Trophoblast cell (in vitro differentiated cells and primary cell): ENCODE data around the gene CD37.
"Not testable (repeated sequence)": the region's sequence is repeated elsewhere in the genome, so short reads cannot be mapped to it uniquely, and the experiment has no call there.

Source experiments
- DNase-seq, 2 donors: peaks; one replicate each; pipeline ENCODE4 v3.0.0-alpha.2; 2016
- H2AFZ ChIP-seq: 2 replicates; pipeline ENCODE4 v1.6.1; 2013; ENCODE audit warnings: low read length, moderate library complexity, mild to moderate bottlenecking; ENCODE audit not compliant: insufficient read depth, poor library complexity
- H2AK5ac ChIP-seq: 2 replicates; pipeline ENCODE4 v1.6.1; 2013; ENCODE audit warnings: mild to moderate bottlenecking, low read length
- H2BK120ac ChIP-seq: 2 replicates; pipeline ENCODE4 v1.6.1; 2013; ENCODE audit warnings: low read length, mild to moderate bottlenecking, moderate library complexity; ENCODE audit not compliant: insufficient read depth, poor library complexity
- H2BK12ac ChIP-seq: 2 replicates; pipeline ENCODE4 v1.6.1; 2013; ENCODE audit warnings: mild to moderate bottlenecking, low read length, moderate library complexity
- H2BK5ac ChIP-seq: 2 replicates; pipeline ENCODE4 v1.6.1; 2013; ENCODE audit warnings: low read length, low read depth, moderate library complexity, mild to moderate bottlenecking; ENCODE audit not compliant: poor library complexity
- H3K14ac ChIP-seq: 2 replicates; pipeline ENCODE4 v1.6.1; 2013; ENCODE audit warnings: mild to moderate bottlenecking, low read length
- H3K18ac ChIP-seq: 2 replicates; pipeline ENCODE4 v1.6.1; 2013; ENCODE audit warnings: mild to moderate bottlenecking, low read length
- H3K23ac ChIP-seq: 2 replicates; pipeline ENCODE4 v1.6.1; 2013; ENCODE audit warnings: low read length
- H3K27ac ChIP-seq: 2 replicates; pipeline ENCODE4 v1.5.1; 2013; ENCODE audit warnings: low read depth, mild to moderate bottlenecking, inconsistent platforms, low read length, moderate library complexity
- H3K27me3 ChIP-seq: 2 replicates; pipeline ENCODE4 v1.6.1; 2013; ENCODE audit warnings: inconsistent platforms, mild to moderate bottlenecking, low read length, moderate library complexity; ENCODE audit not compliant: insufficient read depth
- H3K36me3 ChIP-seq, 2 experiments: 1 replicate in 1 of 2; 2 replicates in 1 of 2; pipeline ENCODE4 v1.6.1; 2013; ENCODE audit warnings: low read length in 2 of 2, mild to moderate bottlenecking in 2 of 2, moderate library complexity in 1 of 2; ENCODE audit not compliant: insufficient read depth in 2 of 2, control insufficient read depth in 1 of 2
- H3K4ac ChIP-seq: 2 replicates; pipeline ENCODE4 v1.6.1; 2013; ENCODE audit warnings: low read depth, mild to moderate bottlenecking, low read length, moderate library complexity
- H3K4me1 ChIP-seq, 2 experiments: 1 replicate in 1 of 2; 2 replicates in 1 of 2; pipeline ENCODE4 v1.6.1; 2013; ENCODE audit warnings: low read length in 2 of 2, mild to moderate bottlenecking in 2 of 2, moderate library complexity in 1 of 2; ENCODE audit not compliant: insufficient read depth in 2 of 2, control insufficient read depth in 1 of 2
- H3K4me2 ChIP-seq: 2 replicates; pipeline ENCODE4 v1.6.1; 2013; ENCODE audit warnings: inconsistent platforms, mild to moderate bottlenecking, low read length, moderate library complexity
- H3K4me3 ChIP-seq: 2 replicates; pipeline ENCODE4 v1.5.1; 2013; ENCODE audit warnings: mild to moderate bottlenecking, low read depth, low read length, inconsistent platforms
- H3K79me1 ChIP-seq: one replicate; pipeline ENCODE4 v1.6.1; 2013; ENCODE audit warnings: low read length
- H3K79me2 ChIP-seq: 2 replicates; pipeline ENCODE4 v1.6.1; 2013; ENCODE audit warnings: low read length, mild to moderate bottlenecking; ENCODE audit not compliant: control insufficient read depth, insufficient read depth, poor library complexity
- H3K9ac ChIP-seq: 2 replicates; pipeline ENCODE4 v1.6.1; 2013; ENCODE audit warnings: mild to moderate bottlenecking, low read length
- H3K9me3 ChIP-seq: 2 replicates; pipeline ENCODE4 v1.6.1; 2013; ENCODE audit warnings: low read depth, mild to moderate bottlenecking, control low read depth, inconsistent platforms, low read length; ENCODE audit not compliant: insufficient read depth
- H4K12ac ChIP-seq: 2 replicates; pipeline ENCODE4 v1.6.1; 2013; ENCODE audit warnings: low read depth, mild to moderate bottlenecking, low read length, moderate library complexity
- H4K8ac ChIP-seq: 2 replicates; pipeline ENCODE4 v1.6.1; 2013; ENCODE audit warnings: low read depth, mild to moderate bottlenecking, low read length, moderate library complexity
- H4K91ac ChIP-seq: one replicate; pipeline ENCODE4 v1.6.1; 2013; ENCODE audit warnings: low read depth, mild to moderate bottlenecking, low read length, moderate library complexity
- WGBS: extraction: QIAGEN DNeasy Blood & Tissue Kit; methylation state at CpG from one replicate; pipeline ENCODE4 v1.1.7; 2013; ENCODE audit warnings: missing lambda C conversion rate; ENCODE audit not compliant: insufficient read length, insufficient coverage; ENCODE audit errors: extremely low coverage; 5-methylcytosine and 5-hydroxymethylcytosine counted together

CD37 gene

GRCh38 chr19:49324801-49325576, 10.2 kb upstream of the CD37 start, which contains the start of gene SLC6A16:
TSS of gene SLC6A16 (minus strand) at chr19:49325191. CDS start at chr19:49311347, 13,844 bp downstream.
- DNase-seq, result no peak
- no peak within 1 kb of the TSS for H3K4me3 ChIP-seq
- no peak within 1 kb of the TSS for H2AK5ac ChIP-seq
- H4K12ac ChIP-seq, result no peak within 1 kb of the TSS
- peaks cover 4% of the 10 kb centered on the region for H3K9me3 ChIP-seq
- H3K9ac ChIP-seq, result no peak within 1 kb of the TSS
- no peak within 1 kb of the TSS for H2BK120ac ChIP-seq
- H2AFZ ChIP-seq, result no peak within 1 kb of the TSS
- WGBS, result no CpG with 5 or more reads among the region's 38 CpGs
- H3K18ac ChIP-seq, result no peak within 1 kb of the TSS
- no peaks in the 10 kb centered on the region for H3K27me3 ChIP-seq
- peaks cover 3 to 4% of the 10 kb centered on the region in 2 experiments for H3K36me3 ChIP-seq
- no peak within 1 kb of the TSS for H3K4ac ChIP-seq
- H3K14ac ChIP-seq, result no peak within 1 kb of the TSS
- H4K91ac ChIP-seq, result no peak within 1 kb of the TSS
- no peaks in the 10 kb centered on the region for H3K79me1 ChIP-seq
- H4K8ac ChIP-seq, result no peak within 1 kb of the TSS
- H2BK5ac ChIP-seq, result no peak within 1 kb of the TSS
- no peak within 1 kb of the TSS for H3K4me2 ChIP-seq
- no peak within 1 kb of the TSS for H2BK12ac ChIP-seq
- no peaks in the 10 kb centered on the region for H3K79me2 ChIP-seq
- no peak within 1 kb of the TSS for H3K27ac ChIP-seq
- no peaks in the 10 kb centered on the region for H3K4me1 ChIP-seq
- no peak within 1 kb of the TSS for H3K23ac ChIP-seq

GRCh38 chr19:49325756-49326155, 9.4 kb upstream of the CD37 start:
- not testable (repeated sequence) for H3K14ac ChIP-seq, H4K8ac ChIP-seq, H3K18ac ChIP-seq, H2BK12ac ChIP-seq, H3K4ac ChIP-seq, H3K36me3 ChIP-seq, H3K27ac ChIP-seq, H3K79me1 ChIP-seq, H2AFZ ChIP-seq, H2BK5ac ChIP-seq, H4K12ac ChIP-seq, H2BK120ac ChIP-seq, H3K79me2 ChIP-seq, H3K9me3 ChIP-seq, H4K91ac ChIP-seq, H3K23ac ChIP-seq, DNase-seq, H3K4me3 ChIP-seq, H3K9ac ChIP-seq, H3K4me2 ChIP-seq, H3K4me1 ChIP-seq, H2AK5ac ChIP-seq, H3K27me3 ChIP-seq
- whole genome bisulfite sequencing, result no CpG with 5 or more reads among the region's 13 CpGs

GRCh38 chr19:49326165-49326704, 9.0 kb upstream of the CD37 start:
- H3K79me2 ChIP-seq, result no peaks in the 10 kb centered on the region
- H2BK5ac ChIP-seq, result no peak overlapping the region
- no peaks in the 10 kb centered on the region for H3K4me1 ChIP-seq
- H3K18ac ChIP-seq, result no peak overlapping the region
- no peak overlapping the region for H3K14ac ChIP-seq
- H4K12ac ChIP-seq, result no peak overlapping the region
- no peak overlapping the region for H4K91ac ChIP-seq
- no CpG with 5 or more reads among the region's 3 CpGs for WGBS
- H2BK120ac ChIP-seq, result no peak overlapping the region
- H4K8ac ChIP-seq, result no peak overlapping the region
- H3K9me3 ChIP-seq, result peaks cover 4% of the 10 kb centered on the region
- H3K27me3 ChIP-seq, result no peaks in the 10 kb centered on the region
- no peaks in the 10 kb centered on the region for H3K79me1 ChIP-seq
- H3K36me3 ChIP-seq, result peaks cover 2 to 4% of the 10 kb centered on the region in 2 experiments
- no peak overlapping the region for H2AFZ ChIP-seq
- H3K4me2 ChIP-seq, result no peak overlapping the region
- no peak overlapping the region for H3K4me3 ChIP-seq
- no peak overlapping the region for H3K9ac ChIP-seq
- DNase-seq, result no peak
- no peak overlapping the region for H2AK5ac ChIP-seq
- H3K27ac ChIP-seq, result no peak overlapping the region
- H3K4ac ChIP-seq, result no peak overlapping the region
- H3K23ac ChIP-seq, result no peak overlapping the region
- no peak overlapping the region for H2BK12ac ChIP-seq

- H3K9me3 ChIP-seq, result peaks cover 2% of the 10 kb centered on the region
- WGBS, result no CpG with 5 or more reads among the region's 2 CpGs
- no peak overlapping the region for H3K18ac ChIP-seq
- no peak overlapping the region for H2AFZ ChIP-seq
- no peak overlapping the region for H4K91ac ChIP-seq
- no peaks in the 10 kb centered on the region for H3K79me1 ChIP-seq
- H3K4me3 ChIP-seq, result no peak overlapping the region
- H2BK12ac ChIP-seq, result no peak overlapping the region
- no peak overlapping the region for H3K4me2 ChIP-seq
- DNase-seq, result peak in 1 of 2 donors; percentile 29
- no peak overlapping the region for H2BK5ac ChIP-seq
- no peaks in the 10 kb centered on the region for H3K27me3 ChIP-seq
- H3K27ac ChIP-seq, result no peak overlapping the region
- H3K9ac ChIP-seq, result no peak overlapping the region
- H3K79me2 ChIP-seq, result no peaks in the 10 kb centered on the region
- H3K4ac ChIP-seq, result no peak overlapping the region
- no peak overlapping the region for H2AK5ac ChIP-seq
- H4K8ac ChIP-seq, result no peak overlapping the region
- no peak overlapping the region for H2BK120ac ChIP-seq
- no peak overlapping the region for H4K12ac ChIP-seq
- H3K23ac ChIP-seq, result no peak overlapping the region
- no peak overlapping the region for H3K14ac ChIP-seq
- peaks cover 2 to 3% of the 10 kb centered on the region in 2 experiments for H3K36me3 ChIP-seq
- H3K4me1 ChIP-seq, result no peaks in the 10 kb centered on the region
These were observed 7.2 kb upstream of the CD37 start for GRCh38 chr19:49327878-49328544.
